SH-SY5Y (cell line): ENCODE measurements around the gene CDCA5.

Source experiments
- GATA2 ChIP-seq: IDR thresholded peaks from 2 replicates; pipeline ENCODE4 v1.6.1; 2011; ENCODE audit warnings: mild to moderate bottlenecking, low read depth, low read length
- GATA3 ChIP-seq: IDR thresholded peaks from 2 replicates; pipeline ENCODE4 v1.6.1; 2011; ENCODE audit warnings: low read depth, mild to moderate bottlenecking, low read length, moderate library complexity

The CDCA5 gene

DNA sequence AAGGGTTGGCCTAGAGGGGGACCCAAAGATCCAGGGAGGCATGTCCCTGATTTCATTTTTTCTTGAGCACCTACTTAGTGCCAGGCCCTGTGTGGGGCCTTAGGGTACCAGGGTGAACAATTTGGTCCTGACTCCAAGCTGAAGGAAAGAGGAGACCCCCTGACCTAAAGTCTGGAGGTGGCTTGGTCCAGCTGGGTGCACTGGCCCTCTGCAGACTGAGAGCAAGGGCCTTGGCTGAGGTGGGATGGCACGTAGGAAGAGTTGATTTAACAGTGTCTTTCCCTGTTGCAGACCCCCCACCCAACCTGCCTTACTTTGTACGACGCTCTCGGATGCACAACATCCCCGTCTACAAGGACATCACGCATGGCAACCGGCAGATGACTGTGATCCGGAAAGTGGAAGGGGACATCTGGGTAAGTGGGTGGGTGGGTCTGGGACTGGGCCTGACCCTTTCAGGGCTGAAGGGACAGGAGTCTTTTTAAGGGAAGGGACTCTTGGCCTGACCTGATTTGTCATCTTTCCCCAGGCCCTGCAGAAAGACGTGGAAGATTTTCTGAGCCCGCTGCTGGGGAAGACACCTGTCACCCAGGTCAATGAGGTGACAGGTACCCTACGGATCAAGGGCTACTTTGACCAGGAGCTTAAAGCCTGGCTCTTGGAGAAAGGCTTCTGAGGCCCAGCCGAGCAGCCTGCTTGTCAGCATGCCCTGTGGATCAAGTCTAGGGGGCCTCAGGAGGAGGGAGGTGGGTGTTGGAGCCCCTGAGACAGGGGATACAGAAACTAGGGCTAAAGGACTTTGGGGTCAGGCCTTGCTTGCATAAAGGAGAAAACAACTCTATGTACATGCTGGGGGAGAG lies 41.6 kb upstream of the CDCA5 start:
- TF ChIP-seq GATA3 (no peak), GATA2 (no peak)

DNA sequence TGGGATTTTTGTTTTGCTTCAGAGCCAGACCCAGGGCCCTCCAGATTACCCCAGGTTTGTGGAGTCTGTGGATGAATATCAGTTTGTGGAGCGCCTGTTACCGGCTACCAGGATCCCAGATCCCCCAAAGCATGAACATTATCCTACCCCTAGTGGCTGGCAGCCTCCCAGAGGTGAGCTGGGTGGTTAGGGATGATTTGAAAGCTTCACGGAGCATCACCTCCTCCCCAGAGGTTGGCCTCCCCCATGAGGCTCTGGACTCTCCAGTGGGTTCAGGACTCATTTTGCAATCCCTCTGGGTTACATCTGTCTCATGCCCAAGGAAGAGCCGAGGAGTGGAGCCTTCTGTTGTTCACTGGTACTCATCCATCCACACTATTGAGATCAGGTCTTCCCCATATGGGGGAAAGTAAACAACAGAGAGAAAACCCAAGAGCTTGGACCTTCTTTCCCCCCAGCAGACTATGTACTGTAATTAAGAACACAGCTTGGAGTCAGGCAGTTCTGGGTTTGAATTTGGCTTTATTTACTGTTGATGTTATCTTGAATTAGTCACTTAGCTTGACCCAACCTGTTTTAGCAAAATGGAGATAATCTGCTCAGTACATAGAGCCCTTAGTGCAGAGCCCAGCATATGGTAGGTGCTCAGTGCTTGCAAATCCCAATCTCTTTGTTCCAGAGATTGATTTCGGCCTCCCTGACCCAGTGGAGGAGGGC lies 40.8 kb upstream of the CDCA5 start:
- TF ChIP-seq GATA2 (no peak), GATA3 (no peak)

DNA sequence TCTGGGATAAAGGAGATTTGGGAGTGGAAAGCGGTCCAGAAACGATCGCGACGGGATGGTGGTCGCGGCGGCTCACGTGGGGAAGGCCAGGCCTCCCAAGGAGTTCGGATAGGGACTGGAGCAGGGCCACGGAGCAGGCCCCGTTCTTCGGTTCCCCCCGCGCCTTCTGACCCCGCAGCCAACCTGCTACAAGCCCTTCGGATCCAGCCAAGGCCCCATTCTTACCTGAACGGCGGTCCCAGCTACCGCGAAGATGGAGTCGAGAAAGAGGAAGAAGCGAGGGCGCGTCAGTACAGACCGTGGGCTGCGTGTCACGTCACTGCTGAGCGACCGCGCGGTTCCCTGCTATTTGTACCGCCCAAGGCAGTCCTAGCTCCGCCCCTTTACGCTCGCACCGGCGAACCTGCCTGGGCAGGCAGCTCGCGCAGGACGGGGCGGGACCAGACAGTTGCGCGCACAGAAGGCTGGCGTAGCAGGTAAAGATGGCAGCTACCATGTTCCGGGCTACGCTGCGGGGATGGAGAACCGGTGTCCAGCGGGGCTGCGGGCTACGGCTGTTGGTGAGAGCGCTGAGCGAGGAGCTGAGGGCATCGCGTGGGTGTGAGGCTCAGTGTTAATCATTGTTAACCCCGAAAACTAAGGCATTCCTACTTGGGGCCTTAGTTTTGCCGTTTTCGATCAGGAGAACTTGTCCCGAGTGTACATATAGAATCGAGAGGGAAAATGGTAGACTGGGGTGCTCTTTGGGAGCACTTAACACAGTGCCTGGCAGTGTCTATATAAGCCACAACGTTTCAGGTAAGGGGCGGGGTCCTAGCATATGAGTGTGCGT lies 38.2 kb upstream of the CDCA5 start, which contains the start of the genes FAU and MRPL49:
TSS of gene FAU (minus strand) at position 270 of the 832 bp plus-strand sequence. CDS start 321 bp downstream, outside the sequence.
TSS of gene MRPL49 (plus strand) at position 457 of the 832 bp plus-strand sequence. CDS start at position 483, 26 bp downstream.
- TF ChIP-seq GATA3 (no peak), GATA2 (no peak)

DNA sequence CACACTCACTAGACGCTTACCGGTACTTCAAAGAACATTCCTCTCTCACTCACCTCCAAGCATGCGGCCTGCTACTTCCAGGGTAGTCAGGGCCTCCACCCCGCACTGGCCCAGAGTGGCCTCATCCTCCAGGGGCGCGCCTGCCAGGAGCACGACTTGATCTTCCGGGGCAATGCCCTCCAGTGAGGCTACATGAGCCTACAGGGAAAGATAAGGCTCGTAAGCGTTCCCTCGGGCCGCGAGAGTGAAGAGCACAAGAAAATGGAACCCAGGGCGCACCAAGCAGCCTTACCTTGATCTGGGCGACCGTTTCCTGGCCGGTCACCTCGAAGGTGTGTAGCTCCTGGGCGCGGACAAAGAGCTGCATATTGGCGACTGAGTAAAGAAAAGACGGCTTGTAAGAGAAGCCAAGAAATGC lies 37.6 kb upstream of the CDCA5 start:
- TF ChIP-seq GATA2 (no peak), GATA3 (no peak)

DNA sequence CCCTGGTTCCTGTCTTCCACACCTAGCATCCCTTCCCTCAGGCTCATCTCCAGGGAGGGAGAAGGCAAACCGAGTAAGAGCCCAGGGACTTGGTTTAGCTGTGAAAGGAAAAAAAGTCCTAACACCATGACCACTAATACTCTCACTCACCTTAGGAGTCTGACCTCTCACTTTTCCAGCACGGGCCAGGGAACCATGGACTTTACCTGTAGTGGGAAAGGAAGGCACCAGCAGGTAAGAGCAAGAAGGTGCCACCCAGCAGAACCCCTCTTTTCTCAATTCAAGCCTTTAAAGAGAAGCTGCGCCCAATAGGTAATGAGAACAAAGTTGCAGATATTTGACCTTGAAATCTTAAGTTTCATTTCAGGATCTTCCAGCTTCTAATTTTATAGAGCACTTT lies 37.0 kb upstream of the CDCA5 start:
- no peak for TF ChIP-seq GATA2
- TF ChIP-seq GATA3, result no peak

DNA sequence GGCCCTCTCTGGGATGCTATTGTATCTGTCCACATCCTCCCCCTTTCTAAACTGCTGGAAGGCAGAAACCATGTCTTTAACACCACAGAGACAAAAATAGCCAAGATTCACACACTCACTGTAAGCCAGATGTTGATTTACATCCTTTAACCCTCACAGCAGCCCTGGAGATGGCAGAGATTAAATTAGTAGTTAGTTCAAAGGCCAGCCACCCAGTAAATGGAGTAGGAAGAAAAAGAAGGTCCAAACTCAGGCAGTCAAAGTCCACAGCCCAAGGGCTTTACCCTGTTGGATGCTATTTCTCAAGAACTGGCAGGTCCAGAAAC lies 35.8 kb upstream of the CDCA5 start:
- TF ChIP-seq GATA3 (no peak), GATA2 (no peak)

DNA sequence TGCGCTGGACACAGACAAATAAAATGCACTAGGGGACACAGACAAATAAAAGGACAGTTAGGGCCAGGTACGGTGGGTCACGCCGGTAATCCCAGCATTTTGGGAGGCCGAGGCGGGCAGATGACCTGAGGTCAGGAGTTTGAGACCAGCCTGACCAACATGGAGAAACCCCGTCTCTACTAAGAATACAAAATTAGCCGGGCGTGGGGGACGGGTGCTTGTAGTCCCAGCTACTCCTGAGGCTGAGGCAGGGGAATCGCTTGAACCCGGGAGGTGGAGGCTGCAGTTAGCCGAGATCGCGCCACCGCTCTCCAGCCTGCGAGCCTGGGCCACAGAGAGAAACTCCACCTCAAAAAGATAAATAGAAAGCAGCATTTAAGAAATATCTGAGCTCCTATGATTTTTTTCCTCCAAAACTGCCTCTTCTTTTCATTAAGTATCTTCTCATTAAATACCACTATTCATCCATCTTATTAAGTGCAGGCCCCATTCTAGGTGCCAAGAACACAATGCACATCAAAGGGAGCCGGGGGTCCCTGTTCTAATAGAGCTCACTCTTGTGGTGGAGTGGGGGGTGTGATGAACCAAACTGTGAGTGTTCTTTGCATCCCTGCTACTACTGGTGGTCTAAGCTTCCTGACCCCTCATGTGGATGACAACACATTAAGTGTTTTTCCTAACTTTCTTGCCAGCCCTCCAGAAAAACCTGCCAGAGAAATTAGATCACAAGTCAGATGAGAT lies 34.4 kb upstream of the CDCA5 start:
- TF ChIP-seq GATA2 (no peak), GATA3 (no peak)

DNA sequence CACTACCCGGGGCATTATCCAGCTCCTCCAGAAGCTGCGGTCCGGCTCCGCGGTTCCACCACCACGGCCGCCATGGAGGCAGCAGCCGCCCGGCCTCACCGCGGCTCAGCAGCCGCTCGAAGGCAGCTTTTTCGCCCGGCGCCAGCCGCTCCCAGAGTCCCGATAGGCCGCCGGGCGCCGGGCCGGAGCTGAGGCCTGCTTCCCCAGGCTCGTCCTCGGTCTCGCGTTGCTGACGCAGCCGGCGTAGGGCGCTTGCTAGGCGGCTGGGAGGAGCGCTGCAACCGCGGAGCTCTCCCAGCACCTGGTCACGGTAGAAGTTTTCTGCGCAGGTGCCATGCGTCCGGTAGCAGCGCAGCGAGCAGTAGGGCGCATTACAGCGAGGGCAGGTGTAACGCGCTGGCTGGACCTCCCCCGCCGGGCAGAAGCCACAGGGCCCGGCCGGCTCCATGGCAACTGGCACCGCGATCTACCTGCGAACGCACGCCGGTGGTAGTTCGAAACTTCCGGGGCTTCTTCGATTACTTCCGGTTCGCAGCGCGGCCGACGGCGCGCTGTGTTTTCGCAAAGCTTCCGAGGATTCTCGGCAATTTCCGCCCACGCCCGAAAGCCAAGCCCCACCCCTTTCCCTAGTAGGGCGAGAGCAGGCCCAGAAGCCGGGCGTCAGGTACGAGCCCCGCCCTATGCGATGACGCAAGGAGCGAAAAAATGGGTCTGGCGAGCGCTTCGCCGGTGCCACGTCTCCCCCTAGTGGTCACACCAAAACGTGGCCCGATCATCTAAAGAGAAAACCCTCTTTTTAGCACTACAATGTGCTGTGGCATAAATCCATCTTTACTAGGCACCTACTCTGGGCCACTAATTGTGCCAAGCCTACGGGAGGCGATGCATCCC lies 33.6 kb upstream of the CDCA5 start, which contains the start of gene ZNHIT2:
TSS of gene ZNHIT2 (minus strand) at position 496 of the 891 bp plus-strand sequence. CDS start at position 448, 48 bp downstream.
- TF ChIP-seq GATA3, result no peak
- no peak for TF ChIP-seq GATA2

DNA sequence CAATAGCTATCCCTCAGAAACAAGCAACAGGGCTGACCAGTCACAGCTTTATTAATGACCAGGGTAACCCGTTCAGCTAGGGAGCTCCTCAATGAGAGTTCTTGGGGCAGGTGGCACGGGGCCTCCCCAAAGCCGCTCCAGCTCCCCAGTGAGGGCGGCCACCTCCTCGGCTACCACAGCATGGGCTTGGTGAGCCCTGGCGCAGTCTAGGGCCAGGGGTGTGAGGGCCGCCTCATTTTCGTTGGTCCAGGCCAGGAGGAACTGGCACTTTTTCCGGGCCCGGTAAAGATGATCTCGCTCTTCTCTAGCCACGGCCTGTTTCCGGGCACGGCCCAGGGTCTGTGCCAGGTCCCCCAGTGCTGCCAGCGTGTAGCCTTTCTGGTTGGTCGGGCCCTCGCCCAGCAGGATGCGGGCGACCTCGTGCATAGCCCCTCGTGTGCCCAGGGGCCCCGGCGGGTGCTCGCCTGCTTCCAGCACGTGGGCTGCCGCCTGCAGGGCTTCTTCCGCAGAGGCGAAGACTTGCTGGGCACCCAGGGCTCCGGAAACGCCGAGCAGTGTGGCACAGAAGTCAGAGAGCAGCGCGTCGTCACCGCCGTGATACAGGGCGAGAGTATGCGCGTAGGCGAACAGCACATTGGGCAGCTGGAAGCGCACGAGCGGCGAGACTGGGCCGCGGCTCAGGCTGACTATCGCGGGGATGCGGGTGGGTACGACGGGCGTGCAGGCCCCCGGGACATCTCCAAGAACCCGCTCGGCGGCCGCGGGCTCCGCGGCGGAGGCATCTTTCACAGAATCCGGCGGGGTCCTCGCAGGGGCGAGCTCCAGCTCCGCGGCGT lies 32.7 kb upstream of the CDCA5 start:
- no peak for TF ChIP-seq GATA2
- TF ChIP-seq GATA3, result no peak

DNA sequence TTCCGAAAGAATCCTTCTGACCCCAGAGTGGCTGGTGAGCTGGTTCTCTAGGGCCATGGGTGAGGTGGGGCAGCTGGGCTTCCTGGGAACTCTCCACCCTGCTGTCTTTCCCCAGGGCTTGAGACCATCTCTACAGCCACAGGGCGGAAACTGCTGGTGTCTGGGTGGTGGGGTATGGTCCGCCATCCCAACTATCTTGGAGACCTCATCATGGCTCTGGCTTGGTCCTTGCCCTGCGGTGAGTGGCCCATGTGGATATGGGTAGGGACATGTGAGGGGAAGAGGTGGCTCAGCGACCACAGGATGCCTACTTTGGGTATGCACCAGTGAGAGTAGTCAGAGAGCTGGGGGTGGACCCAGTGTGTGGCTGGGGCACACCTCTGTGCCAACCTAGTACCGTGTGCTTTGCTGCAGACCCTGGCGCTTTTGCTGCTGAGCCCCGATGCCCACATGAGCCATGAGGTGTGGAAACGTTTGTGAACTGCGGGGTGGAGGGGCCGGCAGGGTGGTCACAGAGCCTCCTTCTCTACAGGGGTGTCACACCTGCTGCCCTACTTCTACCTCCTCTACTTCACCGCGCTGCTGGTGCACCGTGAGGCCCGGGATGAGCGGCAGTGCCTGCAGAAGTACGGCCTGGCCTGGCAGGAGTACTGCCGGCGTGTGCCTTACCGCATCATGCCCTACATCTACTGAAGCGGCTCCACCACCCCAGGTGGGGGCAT lies 31.7 kb upstream of the CDCA5 start:
- no peak for TF ChIP-seq GATA3
- no peak for TF ChIP-seq GATA2

DNA sequence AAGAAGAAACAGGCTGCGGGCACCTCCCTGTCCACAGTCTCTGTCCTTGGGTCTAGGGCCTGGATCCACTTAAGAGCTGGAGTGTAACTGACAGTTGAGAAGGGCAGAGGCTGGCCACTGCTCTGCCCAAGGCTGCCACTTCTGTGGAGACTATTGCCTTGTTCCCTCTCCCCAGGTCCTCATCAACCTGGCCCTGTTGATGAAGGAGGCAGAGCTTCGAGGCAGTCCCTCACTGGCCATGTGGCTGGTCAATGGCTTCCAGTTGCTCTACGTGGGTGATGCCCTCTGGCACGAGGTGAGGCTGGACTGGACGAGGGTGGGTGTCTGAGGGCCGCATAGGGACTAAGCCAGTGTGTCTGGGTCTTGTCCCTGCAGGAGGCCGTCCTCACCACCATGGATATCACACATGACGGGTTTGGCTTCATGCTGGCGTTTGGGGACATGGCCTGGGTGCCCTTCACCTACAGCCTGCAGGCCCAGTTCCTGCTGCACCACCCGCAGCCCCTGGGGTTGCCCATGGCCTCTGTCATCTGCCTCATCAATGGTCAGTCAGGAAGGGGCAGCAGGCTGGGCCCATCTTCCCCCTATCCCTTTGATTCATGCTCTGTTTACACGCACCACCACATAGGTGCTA lies 30.8 kb upstream of the CDCA5 start:
- TF ChIP-seq GATA3, result no peak
- no peak for TF ChIP-seq GATA2
